ENCODE data around the gene INAFM1.

DNA sequence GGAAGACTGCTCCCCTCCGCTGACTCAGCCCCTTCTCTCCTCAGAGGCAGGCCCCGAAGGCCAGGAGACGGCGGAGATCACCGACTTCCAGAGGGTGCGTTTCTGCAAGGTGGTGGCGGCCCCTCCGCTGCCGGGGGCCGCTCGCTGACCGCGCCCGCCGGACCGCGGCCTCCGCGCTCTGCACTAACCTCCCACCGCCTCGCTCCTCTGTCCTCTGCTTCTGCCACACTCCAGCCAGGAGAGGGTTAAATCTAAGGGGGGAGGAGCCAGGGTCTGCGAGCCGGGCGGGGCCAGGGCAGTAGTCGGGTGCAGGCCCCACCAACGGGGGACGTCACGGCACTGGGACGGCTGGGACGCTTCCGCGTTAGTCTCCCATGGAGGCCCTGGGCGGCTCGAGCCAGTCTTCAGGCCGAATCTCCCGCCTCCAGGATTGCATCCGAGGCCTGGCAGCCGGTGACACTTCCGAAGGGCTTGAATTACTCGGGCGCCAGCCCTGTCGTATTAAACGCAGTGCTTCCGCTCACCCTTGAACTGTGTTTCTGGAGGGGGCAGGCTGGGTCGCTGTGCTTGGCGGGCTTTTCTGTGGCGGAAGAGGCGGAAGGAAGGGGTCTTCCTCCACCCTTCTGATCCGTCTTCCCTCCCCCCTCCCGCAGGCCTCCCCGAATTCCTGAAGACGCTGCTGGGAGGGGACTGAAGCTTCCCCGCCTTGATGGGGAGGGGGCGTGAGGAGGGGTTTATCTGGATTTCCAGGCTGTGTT lies 1.2 kb upstream of the INAFM1 start:
- TF ChIP-seq, protein P1, sequence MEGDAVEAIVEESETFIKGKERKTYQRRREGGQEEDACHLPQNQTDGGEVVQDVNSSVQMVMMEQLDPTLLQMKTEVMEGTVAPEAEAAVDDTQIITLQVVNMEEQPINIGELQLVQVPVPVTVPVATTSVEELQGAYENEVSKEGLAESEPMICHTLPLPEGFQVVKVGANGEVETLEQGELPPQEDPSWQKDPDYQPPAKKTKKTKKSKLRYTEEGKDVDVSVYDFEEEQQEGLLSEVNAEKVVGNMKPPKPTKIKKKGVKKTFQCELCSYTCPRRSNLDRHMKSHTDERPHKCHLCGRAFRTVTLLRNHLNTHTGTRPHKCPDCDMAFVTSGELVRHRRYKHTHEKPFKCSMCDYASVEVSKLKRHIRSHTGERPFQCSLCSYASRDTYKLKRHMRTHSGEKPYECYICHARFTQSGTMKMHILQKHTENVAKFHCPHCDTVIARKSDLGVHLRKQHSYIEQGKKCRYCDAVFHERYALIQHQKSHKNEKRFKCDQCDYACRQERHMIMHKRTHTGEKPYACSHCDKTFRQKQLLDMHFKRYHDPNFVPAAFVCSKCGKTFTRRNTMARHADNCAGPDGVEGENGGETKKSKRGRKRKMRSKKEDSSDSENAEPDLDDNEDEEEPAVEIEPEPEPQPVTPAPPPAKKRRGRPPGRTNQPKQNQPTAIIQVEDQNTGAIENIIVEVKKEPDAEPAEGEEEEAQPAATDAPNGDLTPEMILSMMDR (IDR thresholded peaks at IDR 0.05) = no peak
- peak in 1 of 2 donors; percentile 56 for TF ChIP-seq POLR2A (IDR thresholded peaks at IDR 0.05)

All from lower leg skin (tissue), 3 donors.